GM23248 (cell line): ENCODE results near the gene TRPM4.

ENCODE experiments used
- EZH2 ChIP-seq: fragments of 200-600 bp; sonication (generic); IDR thresholded peaks from 2 replicates; pipeline ENCODE4 v1.6.1; 2018; ENCODE audit warnings: antibody characterized with exemption, mild to moderate bottlenecking; ENCODE audit not compliant: insufficient read depth, poor library complexity, severe bottlenecking
- EZH2phosphoT487 ChIP-seq: fragments of 200-600 bp; sonication (generic); IDR thresholded peaks from 2 replicates; pipeline ENCODE4 v1.6.1; 2018; ENCODE audit warnings: antibody characterized with exemption, moderate library complexity, mild to moderate bottlenecking, low read depth; ENCODE audit not compliant: insufficient read depth

DNA sequence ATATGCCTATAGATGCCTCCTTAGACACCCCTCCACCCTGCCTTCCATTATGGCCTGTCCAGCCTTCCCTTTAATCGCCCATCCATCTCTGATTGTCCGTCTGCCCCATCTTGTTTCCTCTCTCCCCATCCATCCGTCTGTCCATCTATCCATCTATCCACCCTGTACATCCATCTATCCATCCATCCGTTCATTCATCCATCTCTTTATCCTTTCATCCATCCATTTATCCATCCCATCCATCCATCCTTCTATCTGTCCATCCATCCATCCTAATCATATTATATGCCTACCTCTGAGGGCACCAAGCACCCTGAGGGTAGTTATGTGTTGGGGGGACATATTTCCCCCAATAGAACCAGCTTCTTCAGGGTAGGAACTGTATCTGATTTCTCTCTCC, 23.1 kb downstream of the TRPM4 start:
- no peak for TF ChIP-seq EZH2
- no peak for TF ChIP-seq EZH2phosphoT487
